SK-N-SH (cell line): ENCODE data around the gene LMBR1.

Experiments used
- CHD2 ChIP-seq: fragments of 150-350 bp; IDR thresholded peaks from 2 replicates; pipeline ENCODE4 v1.6.1; 2018; ENCODE audit warnings: low read length; ENCODE audit not compliant: partially characterized antibody
- JUND ChIP-seq: IDR thresholded peaks from 2 replicates; pipeline ENCODE4 v1.4.0; 2012
- RCOR1 ChIP-seq: fragments of 150-350 bp; IDR thresholded peaks from 2 replicates; pipeline ENCODE4 v1.6.1; 2017; ENCODE audit warnings: antibody characterized with exemption, low read length
- REST ChIP-seq: IDR thresholded peaks from 2 replicates; pipeline ENCODE4 v1.6.1; 2012; ENCODE audit warnings: mild to moderate bottlenecking, low read depth, low read length, moderate library complexity
- RXRA ChIP-seq: IDR thresholded peaks from 2 replicates; pipeline ENCODE4 v1.4.0; 2012; ENCODE audit warnings: low read depth, mild to moderate bottlenecking, borderline replicate concordance
- TAF1 ChIP-seq: IDR thresholded peaks from 2 replicates; pipeline ENCODE4 v1.6.1; 2012; ENCODE audit warnings: low read depth, mild to moderate bottlenecking, low read length, moderate library complexity, borderline replicate concordance
- YY1 ChIP-seq: IDR thresholded peaks from 2 replicates; pipeline ENCODE4 v1.4.0; 2012; ENCODE audit warnings: low read depth, mild to moderate bottlenecking
- TF ChIP-seq, protein P1 (sequence below): IDR thresholded peaks from 2 replicates; pipeline ENCODE4 v1.4.0; 2012; ENCODE audit warnings: low read depth, borderline replicate concordance
- TF ChIP-seq, protein P2 (sequence below): IDR thresholded peaks from 2 replicates; pipeline ENCODE4 v1.4.0; 2012; ENCODE audit warnings: low read depth
- TF ChIP-seq, protein P3 (sequence below): fragments of 200-600 bp; sonication (generic); IDR thresholded peaks from 2 replicates; pipeline ENCODE4 v1.6.1; 2017; ENCODE audit warnings: antibody characterized with exemption, mild to moderate bottlenecking, moderate library complexity

DNA sequence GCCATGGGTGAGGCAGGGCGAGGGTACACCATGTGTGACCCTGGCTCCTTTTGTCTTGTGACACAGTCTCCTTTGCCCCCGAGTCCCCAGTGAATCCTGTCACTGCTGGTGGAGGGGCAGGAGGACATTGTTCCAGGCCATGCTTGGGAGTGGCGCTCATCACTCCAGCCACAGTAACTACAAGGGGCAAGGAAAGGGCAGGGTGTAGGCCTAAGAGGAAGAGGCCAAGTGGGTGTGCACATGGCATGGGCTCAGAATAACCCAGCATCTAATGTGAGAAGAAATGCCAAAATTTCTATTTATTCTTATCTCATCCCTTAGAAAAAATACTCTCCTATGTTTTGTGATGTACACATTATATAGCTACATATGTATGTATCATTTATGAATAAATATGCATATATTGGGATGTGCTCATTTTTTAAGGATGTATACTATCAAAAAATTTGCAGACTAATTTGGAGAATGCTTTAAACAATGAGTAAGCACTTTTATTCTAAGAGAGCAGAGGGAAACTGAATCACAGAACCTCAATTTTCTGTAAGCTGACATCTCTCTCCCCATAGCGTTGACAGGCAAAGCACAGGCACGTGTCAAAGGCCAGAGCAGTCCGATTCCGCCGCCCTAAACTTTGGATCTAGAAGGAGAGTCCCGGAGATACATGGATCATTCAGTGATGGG lies 215.5 kb downstream of the LMBR1 start:
- TF ChIP-seq CHD2 (no peak), YY1 (no peak), RCOR1 (no peak), RXRA (no peak), JUND (no peak), TAF1 (no peak), REST (no peak)
- TF ChIP-seq, protein P1, sequence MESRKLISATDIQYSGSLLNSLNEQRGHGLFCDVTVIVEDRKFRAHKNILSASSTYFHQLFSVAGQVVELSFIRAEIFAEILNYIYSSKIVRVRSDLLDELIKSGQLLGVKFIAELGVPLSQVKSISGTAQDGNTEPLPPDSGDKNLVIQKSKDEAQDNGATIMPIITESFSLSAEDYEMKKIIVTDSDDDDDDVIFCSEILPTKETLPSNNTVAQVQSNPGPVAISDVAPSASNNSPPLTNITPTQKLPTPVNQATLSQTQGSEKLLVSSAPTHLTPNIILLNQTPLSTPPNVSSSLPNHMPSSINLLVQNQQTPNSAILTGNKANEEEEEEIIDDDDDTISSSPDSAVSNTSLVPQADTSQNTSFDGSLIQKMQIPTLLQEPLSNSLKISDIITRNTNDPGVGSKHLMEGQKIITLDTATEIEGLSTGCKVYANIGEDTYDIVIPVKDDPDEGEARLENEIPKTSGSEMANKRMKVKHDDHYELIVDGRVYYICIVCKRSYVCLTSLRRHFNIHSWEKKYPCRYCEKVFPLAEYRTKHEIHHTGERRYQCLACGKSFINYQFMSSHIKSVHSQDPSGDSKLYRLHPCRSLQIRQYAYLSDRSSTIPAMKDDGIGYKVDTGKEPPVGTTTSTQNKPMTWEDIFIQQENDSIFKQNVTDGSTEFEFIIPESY = no peak
- TF ChIP-seq, protein P2, sequence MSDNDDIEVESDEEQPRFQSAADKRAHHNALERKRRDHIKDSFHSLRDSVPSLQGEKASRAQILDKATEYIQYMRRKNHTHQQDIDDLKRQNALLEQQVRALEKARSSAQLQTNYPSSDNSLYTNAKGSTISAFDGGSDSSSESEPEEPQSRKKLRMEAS = no peak
- TF ChIP-seq, protein P3, sequence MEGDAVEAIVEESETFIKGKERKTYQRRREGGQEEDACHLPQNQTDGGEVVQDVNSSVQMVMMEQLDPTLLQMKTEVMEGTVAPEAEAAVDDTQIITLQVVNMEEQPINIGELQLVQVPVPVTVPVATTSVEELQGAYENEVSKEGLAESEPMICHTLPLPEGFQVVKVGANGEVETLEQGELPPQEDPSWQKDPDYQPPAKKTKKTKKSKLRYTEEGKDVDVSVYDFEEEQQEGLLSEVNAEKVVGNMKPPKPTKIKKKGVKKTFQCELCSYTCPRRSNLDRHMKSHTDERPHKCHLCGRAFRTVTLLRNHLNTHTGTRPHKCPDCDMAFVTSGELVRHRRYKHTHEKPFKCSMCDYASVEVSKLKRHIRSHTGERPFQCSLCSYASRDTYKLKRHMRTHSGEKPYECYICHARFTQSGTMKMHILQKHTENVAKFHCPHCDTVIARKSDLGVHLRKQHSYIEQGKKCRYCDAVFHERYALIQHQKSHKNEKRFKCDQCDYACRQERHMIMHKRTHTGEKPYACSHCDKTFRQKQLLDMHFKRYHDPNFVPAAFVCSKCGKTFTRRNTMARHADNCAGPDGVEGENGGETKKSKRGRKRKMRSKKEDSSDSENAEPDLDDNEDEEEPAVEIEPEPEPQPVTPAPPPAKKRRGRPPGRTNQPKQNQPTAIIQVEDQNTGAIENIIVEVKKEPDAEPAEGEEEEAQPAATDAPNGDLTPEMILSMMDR = no peak
